DMS79 treated with DMSO at 0.1 percent for 48 hours (cell line): Measurements from ENCODE around the gene C12orf50.
"Not testable (repeated sequence)": the region's sequence is repeated elsewhere in the genome, so short reads cannot be mapped to it uniquely, and the experiment has no call there.

ENCODE experiments used
- DNase-seq: peaks from one replicate; lab custom pipeline; 2025; lab: John Stamatoyannopoulos, UW

The C12orf50 gene

GRCh38 chr12:88029093-88029665, at the start of gene C12orf50:
TSS of gene C12orf50 (minus strand) at chr12:88029401. CDS start at chr12:88026962, 2,439 bp downstream.
- no peak for DNase-seq

GRCh38 chr12:88067301-88067700, 38.1 kb upstream of the C12orf50 start:
- DNase-seq = no peak

- no peak for DNase-seq
Measured at GRCh38 chr12:88063375-88063774, 34.2 kb upstream of the C12orf50 start.

- no peak for DNase-seq
Measured at GRCh38 chr12:88062474-88062873, 33.3 kb upstream of the C12orf50 start.

- DNase-seq = no peak
Measured at GRCh38 chr12:88058719-88059077, 29.5 kb upstream of the C12orf50 start.

- DNase-seq = no peak
Measured at GRCh38 chr12:88057994-88058718, 29.0 kb upstream of the C12orf50 start.

GRCh38 chr12:88056571-88056970, 27.4 kb upstream of the C12orf50 start:
- DNase-seq = no peak

GRCh38 chr12:88052686-88053085, 23.5 kb upstream of the C12orf50 start:
- DNase-seq = no peak

GRCh38 chr12:88044035-88044434, 14.8 kb upstream of the C12orf50 start:
- no peak for DNase-seq

- DNase-seq = no peak
Measured at GRCh38 chr12:88037770-88038169, 8.6 kb upstream of the C12orf50 start.

- DNase-seq = no peak
Measured at GRCh38 chr12:88036353-88036965, 7.3 kb upstream of the C12orf50 start.

- peak; percentile 39 for DNase-seq
Measured at GRCh38 chr12:88035907-88036289, 6.7 kb upstream of the C12orf50 start.

GRCh38 chr12:88035271-88035906, 6.2 kb upstream of the C12orf50 start:
- peak; percentile 56 for DNase-seq

- DNase-seq = not testable (repeated sequence)
Measured at GRCh38 chr12:88031161-88031560, 2.0 kb upstream of the C12orf50 start.

GRCh38 chr12:88026196-88026595, 3.0 kb downstream of the C12orf50 start:
- DNase-seq = no peak

- DNase-seq = no peak
Measured at GRCh38 chr12:88017964-88018363, 11.2 kb downstream of the C12orf50 start.

GRCh38 chr12:88015825-88016224, 13.4 kb downstream of the C12orf50 start:
- DNase-seq = no peak

GRCh38 chr12:88011755-88012154, 17.4 kb downstream of the C12orf50 start:
- DNase-seq = no peak

- no peak for DNase-seq
Measured at GRCh38 chr12:88006351-88006750, 22.9 kb downstream of the C12orf50 start.

- DNase-seq = no peak
Measured at GRCh38 chr12:88001327-88001726, 27.9 kb downstream of the C12orf50 start.

- DNase-seq = peak; percentile 36
Measured at GRCh38 chr12:87995581-87996178, 33.5 kb downstream of the C12orf50 start.

- no peak for DNase-seq
Measured at GRCh38 chr12:87991483-87991882, 37.7 kb downstream of the C12orf50 start.

- no peak for DNase-seq
Measured at GRCh38 chr12:87988534-87988933, 40.7 kb downstream of the C12orf50 start.
